ENCODE data around the gene UBTF. TPM values are rescaled to one million over a fixed set of nuclear protein-coding genes. Genes with fewer than 3 reads are reported as not detected.

Gene UBTF
- total and polyA plus RNA-seq, 2 of the 8 experiments (the other 6 are each of a cell fraction or from before 2014, with no cell fraction given), result 14.7 to 106 TPM

DNA sequence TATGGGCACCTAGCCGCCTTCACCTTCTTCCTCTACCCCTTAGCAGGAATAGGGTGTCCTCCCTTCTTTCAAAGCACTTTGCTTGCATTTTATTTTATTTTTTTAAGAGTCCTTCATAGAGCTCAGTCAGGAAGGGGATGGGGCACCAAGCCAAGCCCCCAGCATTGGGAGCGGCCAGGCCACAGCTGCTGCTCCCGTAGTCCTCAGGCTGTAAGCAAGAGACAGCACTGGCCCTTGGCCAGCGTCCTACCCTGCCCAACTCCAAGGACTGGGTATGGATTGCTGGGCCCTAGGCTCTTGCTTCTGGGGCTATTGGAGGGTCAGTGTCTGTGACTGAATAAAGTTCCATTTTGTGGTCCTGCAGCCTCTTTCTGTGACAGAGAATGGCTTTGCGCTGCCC, 28.1 kb downstream of the UBTF start (continued):
- no peak for TF ChIP-seq SP2 (IDR thresholded peaks at IDR 0.05; ENCODE audit: low read length)
- TF ChIP-seq GTF2F1 (IDR thresholded peaks at IDR 0.05; ENCODE audit: borderline replicate concordance, low read depth, low read length), result no peak
- TF ChIP-seq SP4 (IDR thresholded peaks at IDR 0.05; ENCODE audit: low read length), result no peak
- no peak for TF ChIP-seq TBP (IDR thresholded peaks at IDR 0.05; ENCODE audit: low read depth, low read length)
